Thyroid gland (tissue), 4 donors: ENCODE data around the gene PEDS1.

Experiments used
- POLR2A ChIP-seq, 2 donors: fragments of 450-650 bp; IDR thresholded peaks; one replicate each; pipeline ENCODE4 v1.6.1; 2017; ENCODE audit warnings: antibody characterized with exemption in 2 of 2, mild to moderate bottlenecking in 2 of 2, moderate library complexity in 1 of 2
- TF ChIP-seq, protein P1 (sequence below), 6 experiments: fragments of 200-600 bp in 3 of 6; fragments of 450-650 bp in 3 of 6; sonication (generic) in 3 of 6; IDR thresholded peaks; one replicate each; pipeline ENCODE4 v1.5.1; 2016 to 2019; ENCODE audit warnings: antibody characterized with exemption in 6 of 6, mild to moderate bottlenecking in 2 of 6, inconsistent platforms in 1 of 6, moderate library complexity in 1 of 6

DNA sequence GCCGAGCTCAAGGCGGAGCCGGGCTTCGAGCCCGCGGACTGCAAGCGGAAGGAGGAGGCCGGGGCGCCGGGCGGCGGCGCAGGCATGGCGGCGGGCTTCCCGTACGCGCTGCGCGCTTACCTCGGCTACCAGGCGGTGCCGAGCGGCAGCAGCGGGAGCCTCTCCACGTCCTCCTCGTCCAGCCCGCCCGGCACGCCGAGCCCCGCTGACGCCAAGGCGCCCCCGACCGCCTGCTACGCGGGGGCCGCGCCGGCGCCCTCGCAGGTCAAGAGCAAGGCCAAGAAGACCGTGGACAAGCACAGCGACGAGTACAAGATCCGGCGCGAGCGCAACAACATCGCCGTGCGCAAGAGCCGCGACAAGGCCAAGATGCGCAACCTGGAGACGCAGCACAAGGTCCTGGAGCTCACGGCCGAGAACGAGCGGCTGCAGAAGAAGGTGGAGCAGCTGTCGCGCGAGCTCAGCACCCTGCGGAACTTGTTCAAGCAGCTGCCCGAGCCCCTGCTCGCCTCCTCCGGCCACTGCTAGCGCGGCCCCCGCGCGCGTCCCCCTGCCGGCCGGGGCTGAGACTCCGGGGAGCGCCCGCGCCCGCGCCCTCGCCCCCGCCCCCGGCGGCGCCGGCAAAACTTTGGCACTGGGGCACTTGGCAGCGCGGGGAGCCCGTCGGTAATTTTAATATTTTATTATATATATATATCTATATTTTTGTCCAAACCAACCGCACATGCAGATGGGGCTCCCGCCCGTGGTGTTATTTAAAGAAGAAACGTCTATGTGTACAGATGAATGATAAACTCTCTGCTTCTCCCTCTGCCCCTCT lies 38.2 kb upstream of the PEDS1 start:
- TF ChIP-seq, protein P1, sequence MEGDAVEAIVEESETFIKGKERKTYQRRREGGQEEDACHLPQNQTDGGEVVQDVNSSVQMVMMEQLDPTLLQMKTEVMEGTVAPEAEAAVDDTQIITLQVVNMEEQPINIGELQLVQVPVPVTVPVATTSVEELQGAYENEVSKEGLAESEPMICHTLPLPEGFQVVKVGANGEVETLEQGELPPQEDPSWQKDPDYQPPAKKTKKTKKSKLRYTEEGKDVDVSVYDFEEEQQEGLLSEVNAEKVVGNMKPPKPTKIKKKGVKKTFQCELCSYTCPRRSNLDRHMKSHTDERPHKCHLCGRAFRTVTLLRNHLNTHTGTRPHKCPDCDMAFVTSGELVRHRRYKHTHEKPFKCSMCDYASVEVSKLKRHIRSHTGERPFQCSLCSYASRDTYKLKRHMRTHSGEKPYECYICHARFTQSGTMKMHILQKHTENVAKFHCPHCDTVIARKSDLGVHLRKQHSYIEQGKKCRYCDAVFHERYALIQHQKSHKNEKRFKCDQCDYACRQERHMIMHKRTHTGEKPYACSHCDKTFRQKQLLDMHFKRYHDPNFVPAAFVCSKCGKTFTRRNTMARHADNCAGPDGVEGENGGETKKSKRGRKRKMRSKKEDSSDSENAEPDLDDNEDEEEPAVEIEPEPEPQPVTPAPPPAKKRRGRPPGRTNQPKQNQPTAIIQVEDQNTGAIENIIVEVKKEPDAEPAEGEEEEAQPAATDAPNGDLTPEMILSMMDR (IDR thresholded peaks at IDR 0.05) = peak in 4 of 6 experiments; percentile 11 to 45 (median 44)
- no peak for TF ChIP-seq POLR2A (IDR thresholded peaks at IDR 0.05)
